ENCODE data around the gene RGS9BP.
"Not testable (repeated sequence)": the region's sequence is repeated elsewhere in the genome, so short reads cannot be mapped to it uniquely, and the experiment has no call there.

GRCh38 chr19:32656379-32656778 is 19.3 kb upstream of the RGS9BP start:
- not testable (repeated sequence) for TF ChIP-seq CTCF (IDR thresholded peaks at IDR 0.05; ENCODE audit: poor library complexity); EZH2 (IDR thresholded peaks at IDR 0.05; ENCODE audit: borderline replicate concordance)
